GM12892 (cell line): ENCODE data around the gene ZBTB8B.
"Not testable (repeated sequence)": the region's sequence is repeated elsewhere in the genome, so short reads cannot be mapped to it uniquely, and the experiment has no call there.

Experiments used
- DNase-seq: peaks from one replicate; pipeline ENCODE4 v3.0.0; 2011; ENCODE audit not compliant: insufficient read length
- FAIRE-seq: peaks from 2 replicates; lab custom pipeline; 2011; peaks lifted over from hg19 to GRCh38; lab: Jason Lieb, UNC
- POLR2A ChIP-seq: IDR thresholded peaks from 2 replicates; pipeline ENCODE4 v1.6.1; 2011; ENCODE audit warnings: low read depth, low read length, control low read depth
- POLR2AphosphoS5 ChIP-seq: IDR thresholded peaks from 2 replicates; pipeline ENCODE4 v1.6.1; 2011; ENCODE audit warnings: low read depth, low read length, control low read depth
- TAF1 ChIP-seq: IDR thresholded peaks from 2 replicates; pipeline ENCODE4 v1.6.1; 2011; ENCODE audit warnings: low read depth, mild to moderate bottlenecking, control low read depth, low read length, borderline replicate concordance

ZBTB8B gene

GRCh38 chr1:32471695-32472362, 7.0 kb downstream of the ZBTB8B start:
- DNase-seq (no peak), FAIRE-seq (peak; percentile 9)
- no peak for TF ChIP-seq TAF1
- no peak for TF ChIP-seq POLR2A
- TF ChIP-seq POLR2AphosphoS5, result no peak

GRCh38 chr1:32472966-32473365, 8.1 kb downstream of the ZBTB8B start:
- not testable (repeated sequence) for DNase-seq, FAIRE-seq

- TF ChIP-seq POLR2AphosphoS5, result no peak
- TF ChIP-seq TAF1, result no peak
- TF ChIP-seq POLR2A, result no peak
- FAIRE-seq (no peak), DNase-seq (no peak)
Measured at GRCh38 chr1:32474954-32475353, 10.1 kb downstream of the ZBTB8B start.

DNA sequence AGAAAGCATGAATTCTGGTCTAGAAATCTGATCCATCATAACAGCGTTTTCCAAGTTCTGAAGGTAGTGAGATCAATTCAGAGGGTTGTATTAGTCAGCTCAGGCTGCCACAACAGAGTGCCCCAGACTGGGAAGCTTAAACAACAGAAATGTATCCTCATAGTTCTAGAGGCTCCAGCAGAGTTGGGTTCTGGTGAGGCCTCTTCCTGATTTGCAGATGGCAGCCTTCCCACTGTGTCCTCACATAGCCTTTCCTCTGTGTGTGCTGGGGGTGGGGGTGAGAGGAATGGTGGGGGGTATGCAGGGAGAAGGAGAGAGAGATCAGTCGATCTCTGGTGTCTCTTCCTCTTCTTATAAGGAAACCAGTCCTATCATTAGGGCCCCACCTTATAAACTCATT, 15.1 kb downstream of the ZBTB8B start:
- DNase-seq (no peak), FAIRE-seq (no peak)
- TF ChIP-seq TAF1, result no peak
- TF ChIP-seq POLR2A, result no peak
- no peak for TF ChIP-seq POLR2AphosphoS5

DNA sequence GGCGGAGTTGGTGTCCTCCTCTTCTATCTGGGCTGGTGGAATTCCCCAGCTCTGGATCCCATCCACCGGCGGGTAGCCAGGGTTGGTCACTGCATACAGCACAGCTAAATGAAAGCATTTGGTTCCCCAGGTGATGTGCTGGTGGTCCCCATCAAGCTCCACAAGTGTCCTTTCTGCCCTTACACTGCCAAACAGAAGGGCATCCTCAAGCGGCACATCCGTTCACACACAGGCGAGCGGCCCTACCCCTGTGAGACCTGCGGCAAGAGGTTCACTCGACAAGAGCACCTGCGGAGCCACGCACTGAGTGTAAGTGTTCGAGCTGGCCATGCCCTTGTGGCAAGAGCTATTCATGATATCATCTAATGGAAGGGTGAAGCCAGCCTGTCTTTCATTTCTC, 15.9 kb downstream of the ZBTB8B start:
- no peak for TF ChIP-seq POLR2A
- TF ChIP-seq TAF1, result no peak
- TF ChIP-seq POLR2AphosphoS5, result no peak
- DNase-seq (no peak), FAIRE-seq (no peak)

- not testable (repeated sequence) for DNase-seq, FAIRE-seq
Measured at GRCh38 chr1:32481788-32482187, 16.9 kb downstream of the ZBTB8B start.

GRCh38 chr1:32485554-32486255, 20.8 kb downstream of the ZBTB8B start:
- DNase-seq (no peak), FAIRE-seq (no peak)
- no peak for TF ChIP-seq POLR2A
- TF ChIP-seq POLR2AphosphoS5, result no peak
- no peak for TF ChIP-seq TAF1

DNA sequence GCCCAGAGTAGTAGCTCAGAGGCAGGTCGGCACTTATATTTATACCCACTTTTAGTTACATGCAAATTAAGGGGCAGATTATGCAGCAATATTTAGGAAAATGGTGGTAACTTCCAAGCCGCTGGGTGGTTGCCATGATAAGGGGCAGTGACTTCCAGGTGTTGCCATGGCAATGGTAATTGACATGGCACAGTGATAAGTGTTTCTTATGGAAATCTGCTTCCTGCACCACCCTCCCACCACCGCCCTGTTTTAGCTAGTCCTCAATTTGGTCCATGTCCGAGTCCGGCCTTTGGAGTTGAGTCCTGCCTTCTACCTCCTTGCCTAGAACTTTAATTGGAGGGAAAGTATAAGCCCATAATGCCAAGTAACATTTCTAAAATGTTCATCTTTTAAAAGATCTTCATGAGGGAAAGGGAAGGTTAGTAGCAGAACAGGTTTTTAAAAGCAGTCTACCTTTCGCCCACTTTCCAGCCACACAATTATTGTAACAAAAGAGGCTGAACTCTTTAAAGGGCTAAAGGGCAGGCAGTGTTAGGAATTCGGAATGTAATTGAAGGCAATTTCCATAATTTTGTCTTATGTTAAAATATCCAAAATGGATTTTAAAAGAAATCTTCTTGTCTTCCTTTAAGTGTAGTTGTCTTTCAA, 21.7 kb downstream of the ZBTB8B start:
- no peak for DNase-seq
- TF ChIP-seq TAF1 (no peak), POLR2A (no peak), POLR2AphosphoS5 (no peak)
- no peak for FAIRE-seq

GRCh38 chr1:32487182-32487581, 22.3 kb downstream of the ZBTB8B start:
- no peak for TF ChIP-seq POLR2AphosphoS5
- no peak for TF ChIP-seq POLR2A
- no peak for TF ChIP-seq TAF1
- FAIRE-seq (no peak), DNase-seq (no peak)

DNA sequence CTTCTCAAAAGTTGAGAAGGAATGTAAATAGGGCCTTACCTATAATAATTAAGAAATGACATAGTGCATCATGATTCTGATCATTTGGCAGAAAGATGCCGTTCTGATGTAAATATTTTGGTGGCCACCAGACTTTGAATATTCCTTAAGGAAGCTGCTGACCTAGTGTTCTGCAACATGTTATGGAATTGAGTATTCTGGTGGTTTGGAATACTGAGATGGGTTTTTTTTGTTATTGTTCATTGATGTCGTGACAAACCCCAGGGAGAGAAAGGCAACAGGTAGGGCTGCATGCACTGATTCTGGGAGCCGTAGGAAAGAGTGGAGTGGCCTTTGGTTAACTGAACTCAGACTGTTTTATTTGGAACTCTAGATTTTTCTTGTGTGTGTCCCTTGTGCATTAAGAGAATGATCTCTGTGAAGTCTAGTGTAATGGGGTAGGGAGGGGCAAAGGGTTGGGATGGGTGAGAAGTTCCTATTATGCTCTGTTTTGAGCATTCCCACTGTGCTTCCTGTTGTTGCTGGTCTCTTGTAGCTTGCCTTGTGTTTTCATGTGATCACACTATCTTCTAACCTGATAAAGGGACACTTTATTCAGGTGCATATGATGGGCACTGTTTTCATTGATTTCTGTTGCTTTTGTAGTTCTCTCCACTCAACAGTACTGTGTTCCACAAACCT, 25.0 kb downstream of the ZBTB8B start:
- DNase-seq (no peak), FAIRE-seq (no peak)
- TF ChIP-seq POLR2AphosphoS5, result no peak
- no peak for TF ChIP-seq TAF1
- no peak for TF ChIP-seq POLR2A

DNA sequence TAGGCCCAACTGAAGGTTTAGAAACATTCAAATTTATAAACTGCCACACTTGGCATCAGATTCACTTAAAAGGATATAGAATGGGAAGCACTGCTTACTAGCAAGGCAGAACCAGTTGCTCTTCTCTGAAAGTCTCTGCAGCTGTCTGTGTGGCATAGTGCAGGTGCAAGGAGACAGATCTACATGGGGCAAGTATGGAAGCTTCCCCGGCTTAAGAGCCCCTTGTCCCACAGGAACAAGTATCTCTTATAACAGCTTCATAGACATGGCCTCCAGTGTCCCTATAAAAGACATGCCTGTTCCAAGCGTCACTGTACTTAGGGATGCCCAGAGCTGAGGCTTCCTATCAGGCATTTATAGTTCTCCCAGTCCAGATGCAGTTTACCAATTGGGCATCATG, 26.5 kb downstream of the ZBTB8B start:
- TF ChIP-seq TAF1, result no peak
- TF ChIP-seq POLR2A, result no peak
- no peak for TF ChIP-seq POLR2AphosphoS5
- no peak for DNase-seq
- FAIRE-seq, result no peak
